Liver (tissue), 3 donors: ENCODE measurements around the gene LIMCH1.

Source experiments
- CTCF ChIP-seq: fragments of 150-350 bp; IDR thresholded peaks from 2 replicates; pipeline ENCODE4 v1.5.1; 2017; ENCODE audit warnings: improper control_type of control experiment, low read depth, low read length; ENCODE audit not compliant: missing input control
- GABPA ChIP-seq, 2 donors: IDR thresholded peaks in 1 of 2; conservative IDR thresholded peaks in 1 of 2; 2 replicates each; pipeline ENCODE4 v1.6.1; 2016; ENCODE audit warnings: antibody characterized with exemption in 2 of 2, mild to moderate bottlenecking in 1 of 2, moderate library complexity in 1 of 2
- HNF4A ChIP-seq, 2 donors: conservative IDR thresholded peaks; 2 replicates each; pipeline ENCODE4 v1.6.1; 2016; ENCODE audit warnings: antibody characterized with exemption in 2 of 2, mild to moderate bottlenecking in 2 of 2
- JUND ChIP-seq, 2 donors: IDR thresholded peaks; 2 replicates each; pipeline ENCODE4 v1.6.1; 2016; ENCODE audit warnings: antibody characterized with exemption in 2 of 2
- MAX ChIP-seq: IDR thresholded peaks from 2 replicates; pipeline ENCODE4 v1.6.1; 2016; ENCODE audit warnings: antibody characterized with exemption
- RAD21 ChIP-seq, 2 donors: IDR thresholded peaks; 2 replicates each; pipeline ENCODE4 v1.6.1; 2016; ENCODE audit warnings: antibody characterized with exemption in 2 of 2, mild to moderate bottlenecking in 2 of 2
- SP1 ChIP-seq: IDR thresholded peaks from 2 replicates; pipeline ENCODE4 v1.6.1; 2018; ENCODE audit warnings: antibody characterized with exemption, mild to moderate bottlenecking
- TAF1 ChIP-seq: conservative IDR thresholded peaks from 2 replicates; pipeline ENCODE4 v1.6.1; 2016; ENCODE audit warnings: antibody characterized with exemption, mild to moderate bottlenecking
- YY1 ChIP-seq: IDR thresholded peaks from 2 replicates; pipeline ENCODE4 v1.6.1; 2016; ENCODE audit warnings: antibody characterized with exemption, mild to moderate bottlenecking
- donor health status: healthy.
- donor health status: healthy.

GRCh38 chr4:41633321-41633720 lies 95.4 kb downstream of the LIMCH1 start:
- no peak for TF ChIP-seq HNF4A (conservative IDR thresholded peaks at IDR 0.05)
- TF ChIP-seq CTCF: no peak
- TF ChIP-seq JUND (IDR thresholded peaks at IDR 0.05): no peak
- TF ChIP-seq TAF1: no peak
- no peak for TF ChIP-seq SP1
- no peak for TF ChIP-seq GABPA (IDR thresholded peaks at IDR 0.05 in 1 of 2, conservative IDR thresholded peaks at IDR 0.05 in 1 of 2)
- no peak for TF ChIP-seq RAD21 (IDR thresholded peaks at IDR 0.05)
- TF ChIP-seq MAX: no peak
- no peak for TF ChIP-seq YY1
